GM21619 (cell line): ENCODE data around the gene MT1M.
"Not testable (repeated sequence)": the region's sequence is repeated elsewhere in the genome, so short reads cannot be mapped to it uniquely, and the experiment has no call there.

ENCODE experiments used
- ATAC-seq: cut with Tn5 transposase; IDR thresholded peaks from one replicate; pipeline ENCODE4 v1.9.1; 2021; ENCODE audit not compliant: unreplicated experiment

Gene MT1M

DNA sequence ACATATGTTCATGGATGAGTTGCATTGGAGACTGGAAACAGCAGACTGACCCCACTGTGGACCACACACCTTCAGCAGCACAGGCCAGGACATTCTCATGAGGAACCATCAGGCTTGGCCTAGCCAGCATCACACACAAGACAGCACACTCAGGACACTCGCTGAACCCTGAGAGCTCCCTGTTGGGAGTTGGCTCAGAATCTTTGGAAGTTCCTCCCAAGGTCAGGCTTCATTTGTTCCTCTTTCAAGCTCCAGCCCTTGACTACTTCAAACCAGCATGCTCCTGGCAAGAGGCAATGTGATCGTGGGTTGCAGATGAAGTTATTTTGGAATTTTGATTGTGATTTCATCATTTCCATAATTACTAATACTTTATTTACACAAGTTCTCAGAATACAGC, 39.2 kb downstream of the MT1M start:
- ATAC-seq: not testable (repeated sequence)

DNA sequence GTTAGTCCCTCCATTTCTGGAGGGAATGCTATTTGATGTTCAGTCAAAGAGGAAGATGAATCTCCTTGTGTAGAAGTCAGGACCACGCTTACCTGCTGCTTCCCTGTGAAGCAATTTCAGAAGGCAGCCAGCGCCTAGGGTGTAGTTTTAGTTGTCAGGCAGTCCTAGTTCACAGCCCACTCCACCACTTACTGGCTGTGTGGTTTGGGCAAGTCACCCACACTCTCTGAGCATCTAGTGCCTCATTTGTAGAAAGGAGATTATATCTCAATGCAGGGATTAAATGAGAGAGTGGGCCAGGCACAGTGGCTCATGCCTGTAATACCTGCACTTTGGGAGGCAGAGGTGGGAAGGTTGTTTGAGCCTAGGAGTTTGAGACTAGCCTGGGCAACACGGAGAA, 39.7 kb downstream of the MT1M start:
- ATAC-seq: not testable (repeated sequence)

DNA sequence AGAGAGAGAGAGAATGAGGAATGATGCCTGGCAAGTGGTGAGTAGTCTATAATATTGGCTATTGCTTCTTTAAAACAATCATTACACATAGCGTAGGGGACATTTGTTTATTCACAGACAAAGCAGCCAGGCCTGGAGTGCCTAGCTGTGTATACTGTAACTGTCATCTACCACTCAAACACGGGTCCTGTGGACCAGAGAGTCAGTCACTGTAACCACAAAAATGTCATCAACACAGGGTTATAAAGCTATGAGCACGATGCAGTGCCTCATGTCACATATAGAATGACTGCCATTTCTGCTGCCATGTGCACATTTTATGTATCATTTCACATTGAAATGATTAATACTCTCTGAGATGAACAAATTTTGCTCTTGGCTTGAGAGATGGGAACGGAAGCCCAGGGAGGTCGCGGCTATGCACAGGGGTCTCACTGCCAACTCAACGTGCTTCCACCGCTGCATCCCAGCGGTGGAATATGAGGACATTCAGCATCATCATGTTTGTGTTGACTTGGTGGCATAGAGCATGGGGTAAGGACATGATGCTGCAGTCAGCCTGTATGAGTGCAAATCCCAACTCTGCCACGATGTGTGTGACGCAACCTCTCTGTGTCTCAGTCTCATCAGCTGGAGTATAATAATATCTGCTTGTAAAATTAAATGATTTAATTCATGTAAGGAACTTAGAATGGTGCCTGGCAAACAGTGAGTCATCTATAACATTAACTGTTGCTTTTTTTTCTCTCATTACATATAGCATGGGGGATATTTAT, 40.5 kb downstream of the MT1M start:
- no peak for ATAC-seq

DNA sequence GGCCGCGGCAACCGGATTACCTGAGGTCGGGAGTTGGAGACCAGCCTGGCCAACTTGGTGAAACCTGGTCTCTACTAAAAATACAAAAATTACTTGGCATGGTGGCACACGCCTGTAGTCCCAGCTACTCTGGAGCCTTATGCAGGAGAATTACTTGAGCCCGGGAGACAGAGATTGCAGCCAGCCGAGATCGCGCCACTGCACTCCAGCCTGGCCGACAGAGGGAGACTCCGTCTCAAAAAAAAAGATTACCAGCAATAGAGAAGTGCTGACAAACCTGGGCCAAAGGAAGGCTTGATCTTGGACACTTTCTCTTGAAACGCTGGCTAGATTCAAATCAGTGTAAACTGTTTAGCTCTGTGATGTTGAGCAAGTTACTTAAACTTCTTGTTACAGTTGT, 41.5 kb downstream of the MT1M start:
- no peak for ATAC-seq

DNA sequence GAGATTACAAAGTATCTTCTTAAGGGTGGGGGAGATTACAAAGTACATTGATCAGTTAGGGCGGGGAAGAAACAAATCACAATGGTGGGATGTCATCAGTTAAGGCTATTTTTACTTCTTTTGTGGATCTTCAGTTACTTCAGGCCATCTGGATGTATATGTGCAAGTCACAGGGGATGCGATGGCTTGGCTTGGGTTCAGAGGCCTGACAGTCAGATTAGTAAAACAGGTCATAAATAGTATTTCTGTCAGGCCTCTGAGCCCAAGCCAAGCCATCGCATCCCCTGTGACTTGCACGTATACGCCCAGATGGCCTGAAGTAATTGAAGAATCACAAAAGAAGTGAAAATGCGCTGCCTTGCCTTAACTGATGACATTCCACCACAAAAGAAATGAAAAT, 42.1 kb downstream of the MT1M start:
- ATAC-seq: not testable (repeated sequence)

DNA sequence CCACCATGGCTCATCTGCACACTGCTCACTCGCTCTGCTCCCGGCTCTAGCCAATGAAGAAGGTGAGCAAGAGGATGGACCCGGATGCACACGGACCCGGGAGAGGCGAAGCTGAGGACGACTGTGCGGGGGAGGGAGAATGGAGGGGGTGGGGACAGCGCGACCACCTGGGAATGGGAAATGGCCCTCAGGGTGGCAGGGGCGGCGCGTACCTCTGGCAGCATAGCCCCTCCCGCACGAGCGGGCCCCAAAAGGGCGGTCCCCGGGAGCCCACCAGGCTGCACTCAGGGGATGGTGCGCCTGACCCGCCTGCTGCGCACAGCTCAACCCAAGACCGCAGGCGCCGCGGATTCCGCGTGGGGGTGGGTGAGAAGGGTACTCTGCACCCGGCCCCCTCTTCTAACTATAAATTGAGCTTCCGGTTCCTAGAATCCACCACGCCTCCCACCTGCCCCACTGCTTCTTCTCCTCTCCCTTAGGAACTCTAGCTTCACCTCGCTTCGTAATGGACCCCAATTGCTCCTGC, 43.3 kb downstream of the MT1M start:
- ATAC-seq: no peak

DNA sequence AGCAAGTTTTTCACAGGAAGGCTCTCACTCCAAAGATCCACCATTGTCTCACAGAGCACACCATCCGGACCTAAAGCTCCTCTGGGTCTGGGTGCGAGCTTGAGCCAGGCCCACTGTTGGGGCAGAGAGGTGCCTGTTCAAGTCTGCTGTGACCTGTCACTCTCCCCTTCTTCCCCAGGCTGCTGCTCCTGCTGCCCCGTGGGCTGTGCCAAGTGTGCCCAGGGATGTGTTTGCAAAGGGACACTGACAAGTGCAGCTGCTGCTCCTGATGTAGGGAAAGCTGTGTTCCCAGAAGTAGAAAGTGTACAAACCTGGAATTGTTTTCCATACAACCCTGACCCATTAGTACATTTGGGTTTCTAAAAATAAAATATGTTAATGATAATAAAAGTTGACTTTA, 45.0 kb downstream of the MT1M start:
- no peak for ATAC-seq

DNA sequence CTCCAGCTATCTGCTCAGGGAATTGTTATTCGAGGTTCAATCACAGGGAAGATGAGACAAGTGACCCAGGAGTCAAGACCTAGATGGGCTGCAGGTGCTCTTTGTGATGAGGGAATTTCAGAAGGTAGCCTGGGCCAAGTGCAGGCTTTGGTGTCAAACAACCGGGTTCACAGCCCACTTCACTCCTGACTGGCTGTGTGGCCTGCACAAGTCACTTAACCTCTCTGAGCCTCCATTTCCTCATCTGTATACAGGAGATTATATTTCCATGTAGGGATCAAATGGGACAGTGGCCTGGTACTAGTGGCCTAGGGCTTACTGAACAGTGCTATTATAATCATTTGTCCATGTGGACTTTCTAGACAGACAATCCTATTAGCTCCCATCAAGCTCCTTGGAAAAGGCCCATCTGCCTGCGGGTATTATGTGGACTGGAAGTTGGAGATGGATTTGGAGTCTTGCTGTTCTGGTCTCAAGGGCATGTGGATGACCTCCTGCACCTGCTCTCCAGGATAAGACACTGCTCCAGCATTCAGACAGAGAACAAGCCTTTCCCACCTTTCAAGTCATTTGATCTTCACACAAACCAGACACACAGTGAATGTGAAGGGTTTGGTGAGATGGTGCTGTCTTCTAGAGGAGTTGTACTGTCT, 46.7 kb downstream of the MT1M start:
- no peak for ATAC-seq

DNA sequence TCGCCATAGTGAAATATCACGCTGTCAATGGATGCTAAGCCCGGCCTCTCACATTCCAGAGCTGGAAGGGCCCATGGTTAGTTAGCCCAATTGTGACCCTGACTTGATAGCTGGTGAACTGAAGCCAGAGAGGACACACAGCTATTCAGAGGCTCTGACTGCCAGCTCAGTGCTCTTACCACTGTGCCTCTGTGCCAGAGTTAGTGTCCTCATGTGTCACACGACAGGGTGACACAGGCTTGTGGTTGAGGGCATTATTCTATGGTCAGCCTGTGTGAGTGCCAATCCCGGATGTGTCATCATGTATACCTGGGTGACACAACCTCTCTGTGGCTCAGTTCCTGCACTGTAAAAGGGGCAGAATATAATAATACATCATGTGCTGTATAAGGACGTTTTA, 47.4 kb downstream of the MT1M start:
- ATAC-seq: no peak

DNA sequence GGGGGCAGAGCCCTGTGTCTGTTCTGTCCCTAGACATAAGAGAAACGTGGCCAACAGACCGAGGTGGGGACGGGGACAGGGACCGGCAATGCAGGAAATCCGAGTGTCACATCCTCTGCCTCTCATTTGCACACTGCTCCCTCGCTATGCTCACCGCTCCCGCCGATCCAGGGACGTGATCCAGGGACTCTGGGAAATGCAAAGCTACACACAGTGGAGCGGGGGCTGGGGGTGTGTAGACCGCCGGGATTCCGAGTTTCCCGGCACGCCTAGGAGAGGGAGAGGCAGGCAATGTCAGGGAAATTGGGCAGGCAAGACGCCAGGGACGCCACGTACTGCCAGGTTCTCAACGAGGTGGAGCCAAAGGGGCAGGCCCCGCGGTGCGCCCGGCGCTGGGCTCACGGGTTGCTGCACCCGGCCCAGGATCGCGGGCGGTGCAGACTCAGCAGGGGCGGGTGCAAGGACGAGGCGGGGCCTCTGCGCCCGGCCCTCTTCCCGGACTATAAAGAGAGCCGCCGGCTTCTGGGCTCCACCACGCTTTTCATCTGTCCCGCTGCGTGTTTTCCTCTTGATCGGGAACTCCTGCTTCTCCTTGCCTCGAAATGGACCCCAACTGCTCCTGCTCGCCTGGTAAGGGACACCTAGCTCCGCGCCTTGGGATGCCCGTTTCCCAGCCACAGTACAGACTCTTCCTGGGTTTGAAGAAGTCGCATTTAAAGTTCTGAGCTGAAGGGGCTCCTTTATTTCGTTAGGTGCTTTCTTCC, 49.7 kb downstream of the MT1M start, which contains the start of gene MT1X:
TSS of gene MT1X (plus strand) at position 532 of the 764 bp plus-strand sequence. CDS start at position 603, 71 bp downstream.
- peak; percentile 97 for ATAC-seq

DNA sequence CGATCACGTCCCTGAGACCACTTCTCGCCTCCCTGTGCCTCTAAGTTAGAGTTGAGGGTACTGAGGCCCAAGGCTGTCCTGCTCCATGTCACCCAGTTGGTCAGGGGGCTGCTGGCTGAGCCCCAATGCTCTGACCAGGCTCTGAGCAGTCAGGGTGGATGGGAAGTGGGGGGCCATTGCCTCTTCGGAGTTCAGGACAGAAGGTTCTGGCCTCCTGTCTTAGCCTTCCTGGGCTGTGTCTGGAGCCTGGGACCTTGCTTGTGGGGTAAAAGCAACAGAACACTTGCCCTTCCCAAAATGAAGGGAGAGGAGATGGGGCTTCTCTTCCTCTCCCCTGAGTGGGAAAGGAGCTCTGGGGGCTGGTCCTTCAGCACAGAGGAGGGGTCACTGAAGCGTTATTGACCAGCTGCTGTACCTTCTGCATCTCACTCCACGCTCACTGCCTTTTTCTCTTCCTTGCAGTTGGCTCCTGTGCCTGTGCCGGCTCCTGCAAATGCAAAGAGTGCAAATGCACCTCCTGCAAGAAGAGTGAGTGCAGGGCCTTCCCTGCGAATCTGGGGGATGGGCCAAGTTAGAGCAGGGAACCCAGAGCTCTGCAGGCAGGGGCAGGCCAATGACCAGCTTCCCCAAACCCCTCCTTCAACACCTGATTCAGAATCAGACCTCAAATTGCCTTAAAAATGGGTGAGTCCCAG, 50.4 kb downstream of the MT1M start:
- ATAC-seq: no peak
